H1 (cell line): Measurements from ENCODE around the gene VWA1. TPM values are rescaled to one million over a fixed set of nuclear protein-coding genes. Genes with fewer than 3 reads are reported as not detected.
"Not testable (repeated sequence)": the region's sequence is repeated elsewhere in the genome, so short reads cannot be mapped to it uniquely, and the experiment has no call there.

ENCODE experiments used
- CTCF ChIA-PET: fragments of 300-600 bp; sonication (Branson Sonifier 250); formaldehyde crosslinking; loops from one replicate; lab custom pipeline; 2021; ENCODE audit not compliant: partially characterized antibody; lab: Charles Lee
- POLR2A ChIA-PET: fragments of 300-600 bp; sonication (Branson Sonifier 250); formaldehyde crosslinking; loops from one replicate; lab custom pipeline; 2021; ENCODE audit warnings: inconsistent platforms; ENCODE audit not compliant: partially characterized antibody; lab: Charles Lee
- DNase-seq, 2 experiments: peaks; one replicate each; pipeline versions ENCODE4 v3.0.0 to v3.0.0-alpha.2; 2010 to 2022; ENCODE audit warnings: low spot score in 2 of 2, low read depth in 1 of 2, mixed read lengths in 1 of 2
- FAIRE-seq: peaks from 2 replicates; lab custom pipeline; 2011; peaks lifted over from hg19 to GRCh38; lab: Jason Lieb, UNC
- H2AFZ ChIP-seq: 2 replicates; pipeline ENCODE4 v1.8.1; 2012; ENCODE audit warnings: low read length, inconsistent platforms
- H2AK5ac ChIP-seq: 2 replicates; pipeline ENCODE4 v1.6.1; 2013; ENCODE audit warnings: low read depth, low read length
- H2BK120ac ChIP-seq: replicated peaks from 2 replicates; pipeline ENCODE3; 2013; ENCODE audit warnings: low read depth, low read length, inconsistent platforms
- H2BK12ac ChIP-seq: 2 replicates; pipeline ENCODE4 v1.6.1; 2013; ENCODE audit warnings: low read depth, low read length
- H2BK15ac ChIP-seq: 2 replicates; pipeline ENCODE4 v1.6.1; 2013; ENCODE audit warnings: low read length
- H2BK20ac ChIP-seq: 2 replicates; pipeline ENCODE4 v1.6.1; 2013; ENCODE audit warnings: low read length
- H2BK5ac ChIP-seq: 2 replicates; pipeline ENCODE4 v1.6.1; 2013; ENCODE audit warnings: low read depth, low read length
- H3K14ac ChIP-seq: 2 replicates; pipeline ENCODE4 v1.6.1; 2013; ENCODE audit warnings: inconsistent platforms; ENCODE audit not compliant: insufficient read length
- H3K18ac ChIP-seq: 2 replicates; pipeline ENCODE4 v1.6.1; 2013; ENCODE audit warnings: low read length; ENCODE audit errors: extremely low read depth
- H3K23ac ChIP-seq: 2 replicates; pipeline ENCODE4 v1.6.1; 2013; ENCODE audit warnings: inconsistent platforms; ENCODE audit not compliant: insufficient read length
- H3K23me2 ChIP-seq: 2 replicates; pipeline ENCODE4 v1.6.1; 2013; ENCODE audit warnings: low read depth, low read length
- H3K27ac ChIP-seq: 2 replicates; pipeline ENCODE4 v1.6.1; 2011; ENCODE audit warnings: low read depth, low read length, inconsistent platforms
- H3K27me3 ChIP-seq, 4 experiments: replicated peaks in 1 of 4; 1 replicate in 1 of 4; 2 replicates in 3 of 4; pipeline versions ENCODE4 v1.6.1 to v1.8.1; 2011 to 2013; ENCODE audit warnings: low read length in 3 of 4, mild to moderate bottlenecking in 3 of 4, inconsistent platforms in 2 of 4, mixed read lengths in 2 of 4, moderate library complexity in 1 of 4; ENCODE audit not compliant: control insufficient read depth in 3 of 4, insufficient read depth in 3 of 4; ENCODE audit errors: extremely low read depth in 1 of 4
- H3K36me3 ChIP-seq, 4 experiments: 2 replicates each; pipeline versions ENCODE4 v1.6.1 to v1.8.1; 2011 to 2013; ENCODE audit warnings: mild to moderate bottlenecking in 4 of 4, low read length in 3 of 4, moderate library complexity in 2 of 4, control low read depth in 1 of 4, inconsistent platforms in 1 of 4; ENCODE audit not compliant: insufficient read depth in 4 of 4, control insufficient read depth in 2 of 4
- H3K4ac ChIP-seq: replicated peaks from 2 replicates; pipeline ENCODE3; 2013; ENCODE audit warnings: low read length, low read depth, mixed read lengths, inconsistent platforms; ENCODE audit not compliant: insufficient read length
- H3K4me1 ChIP-seq, 4 experiments: replicated peaks in 1 of 4; 1 replicate in 1 of 4; 2 replicates in 3 of 4; pipeline versions ENCODE4 v1.6.1 to v1.8.1; 2011 to 2013; ENCODE audit warnings: low read length in 3 of 4, inconsistent platforms in 2 of 4, mixed read lengths in 1 of 4; ENCODE audit not compliant: insufficient read depth in 4 of 4, control insufficient read depth in 3 of 4
- H3K4me2 ChIP-seq, 2 experiments: 2 replicates each; pipeline versions ENCODE4 v1.6.1 to v1.8.1; 2011 to 2013; ENCODE audit warnings: low read depth in 2 of 2, low read length in 2 of 2, control low read depth in 1 of 2, inconsistent platforms in 1 of 2, mild to moderate bottlenecking in 1 of 2; ENCODE audit not compliant: insufficient read depth in 1 of 2
- H3K4me3 ChIP-seq, 4 experiments: fragments of 200-600, 300-600 bp in 1 of 4; sonication (generic), shearing (Covaris generic), sonication (Bioruptor Twin) in 1 of 4; 2 replicates each; pipeline versions ENCODE4 v1.5.1 to v1.8.1; 2011 to 2016; ENCODE audit warnings: low read length in 4 of 4, low read depth in 3 of 4, control low read depth in 2 of 4, inconsistent platforms in 2 of 4, mild to moderate bottlenecking in 2 of 4, mixed read lengths in 1 of 4, moderate library complexity in 1 of 4; ENCODE audit not compliant: insufficient read depth in 2 of 4; ENCODE audit errors: extremely low read depth in 1 of 4
- H3K56ac ChIP-seq: replicated peaks from 2 replicates; pipeline ENCODE3; 2013; ENCODE audit warnings: low read depth, mild to moderate bottlenecking, mixed read lengths, low read length, inconsistent platforms; ENCODE audit not compliant: insufficient read length
- H3K79me1 ChIP-seq: 2 replicates; pipeline ENCODE4 v1.6.1; 2013; ENCODE audit warnings: low read depth, low read length, control low read depth
- H3K79me2 ChIP-seq, 2 experiments: 2 replicates each; pipeline versions ENCODE4 v1.6.1 to v1.8.1; 2012 to 2013; ENCODE audit warnings: low read length in 2 of 2, mild to moderate bottlenecking in 2 of 2, inconsistent platforms in 1 of 2; ENCODE audit not compliant: insufficient read depth in 2 of 2, control insufficient read depth in 1 of 2
- H3K9ac ChIP-seq, 4 experiments: replicated peaks in 1 of 4; 1 replicate in 1 of 4; 2 replicates in 3 of 4; pipeline versions ENCODE4 v1.6.1 to v1.8.1; 2011 to 2013; ENCODE audit warnings: low read depth in 3 of 4, low read length in 3 of 4, control low read depth in 2 of 4, mild to moderate bottlenecking in 2 of 4, moderate library complexity in 2 of 4, inconsistent platforms in 1 of 4; ENCODE audit errors: extremely low read depth in 1 of 4
- H3K9me3 ChIP-seq, 2 experiments: 2 replicates each; pipeline versions ENCODE4 v1.6.1 to v1.8.1; 2012 to 2013; ENCODE audit warnings: mild to moderate bottlenecking in 2 of 2, moderate library complexity in 2 of 2, control low read depth in 1 of 2, inconsistent platforms in 1 of 2, low read depth in 1 of 2, low read length in 1 of 2, mixed read lengths in 1 of 2; ENCODE audit not compliant: insufficient read depth in 2 of 2
- H4K20me1 ChIP-seq, 2 experiments: replicated peaks in 1 of 2; 2 replicates each; pipeline versions ENCODE3 to v1.8.1; 2011 to 2013; ENCODE audit warnings: inconsistent platforms in 2 of 2, low read length in 2 of 2, mild to moderate bottlenecking in 1 of 2; ENCODE audit not compliant: insufficient read depth in 2 of 2, control insufficient read depth in 1 of 2
- H4K5ac ChIP-seq: 2 replicates; pipeline ENCODE4 v1.6.1; 2013; ENCODE audit warnings: low read length, low read depth, mixed read lengths, inconsistent platforms; ENCODE audit not compliant: insufficient read length
- H4K8ac ChIP-seq: 2 replicates; pipeline ENCODE4 v1.8.0; 2013; ENCODE audit warnings: mild to moderate bottlenecking, moderate library complexity, low read length, inconsistent platforms; ENCODE audit not compliant: insufficient read depth; ENCODE audit errors: extremely low read depth
- H4K91ac ChIP-seq: replicated peaks from 2 replicates; pipeline ENCODE3; 2013; ENCODE audit warnings: low read length, mixed read lengths, inconsistent platforms; ENCODE audit not compliant: insufficient read length
- WGBS, 2 experiments: shearing (Covaris generic) in 1 of 2; methylation state at CpG; one replicate each; pipeline versions ENCODE4 v1.1.6 to v1.1.7; 2013 to 2015; ENCODE audit warnings: low lambda C conversion rate in 2 of 2, mixed read lengths in 2 of 2, inconsistent platforms in 1 of 2, low coverage in 1 of 2, missing lambda C conversion rate in 1 of 2; ENCODE audit not compliant: insufficient replicate concordance in 2 of 2, insufficient coverage in 1 of 2, insufficient read length in 1 of 2; ENCODE audit errors: extremely low coverage in 1 of 2, missing lambda C conversion rate in 1 of 2; 5-methylcytosine and 5-hydroxymethylcytosine counted together
- polyA plus RNA-seq, 7 experiments: library from polyadenylated mRNA; depleted of rRNA in 3 of 7; stranded (reverse) in 5 of 7; unstranded in 2 of 7; fragments of >200 nt in 5 of 7; fragments of 200-250 nt in 2 of 7; gene quantifications; 1 replicate in 5 of 7; 2 replicates in 1 of 7; 4 replicates in 1 of 7; pipeline versions ENCODE4 v1.2.1 to v1.2.3, GENCODE V29; 2011 to 2013; ENCODE audit warnings: missing spikeins in 2 of 7, mixed read lengths in 2 of 7
- total RNA-seq: library from RNA; stranded (reverse); fragmentation: NEBNext Ultra II Directional; extraction: Animal tissue kit (Norgen Biotek cat#: 25700); gene quantifications from 2 replicates; pipeline ENCODE4 v1.2.1, GENCODE V29; 2021

Gene VWA1
- total and polyA plus RNA-seq, 2 of the 8 experiments (the other 6 are each of a cell fraction or from before 2014, with no cell fraction given), result 16.0 to 36.6 TPM

GRCh38 chr1:1450616-1451015 lies 15.1 kb downstream of the VWA1 start:
- not testable (repeated sequence) for H2BK5ac ChIP-seq, H3K4me1 ChIP-seq, H3K4me2 ChIP-seq, H3K4ac ChIP-seq, H3K18ac ChIP-seq, H3K79me1 ChIP-seq, H3K9ac ChIP-seq, H3K14ac ChIP-seq, H3K23me2 ChIP-seq, H4K20me1 ChIP-seq, H3K56ac ChIP-seq, H2BK12ac ChIP-seq, H3K79me2 ChIP-seq, DNase-seq, H3K23ac ChIP-seq, FAIRE-seq, H3K36me3 ChIP-seq, H3K27ac ChIP-seq, H3K27me3 ChIP-seq, H3K4me3 ChIP-seq, H2BK20ac ChIP-seq, H2AFZ ChIP-seq, H2BK15ac ChIP-seq, H4K91ac ChIP-seq, H4K8ac ChIP-seq, H2BK120ac ChIP-seq, H3K9me3 ChIP-seq, H2AK5ac ChIP-seq, H4K5ac ChIP-seq
- CTCF ChIA-PET, result interaction anchor here (0.6 to 2.4 kb wide), 5 partner anchors 10 to 54 kb away, joined by 4 to 12 read pairs (median 5); no protein-coding TSS in a partner anchor
- 92% methylated on average over 17 of the region's 22 CpGs; no CpG with 5 or more reads in 1 of the 2 experiments for WGBS, 2 experiments
- POLR2A ChIA-PET, result interaction anchor here (0.7 to 1.5 kb wide), 3 partner anchors 13 to 50 kb away, joined by 3 read pairs; no protein-coding TSS in a partner anchor
